DOHH2 (cell line): Measurements from ENCODE around the gene REG1A.

ENCODE experiments used
- H3F3A ChIP-seq: fragments of 200-600 bp; sonication (generic), shearing (Covaris generic); 2 replicates; pipeline ENCODE4 v1.6.0; 2016; ENCODE audit warnings: antibody characterized with exemption, mild to moderate bottlenecking; ENCODE audit not compliant: control insufficient read depth, insufficient read depth
- H3K27ac ChIP-seq: fragments of 200-600 bp; sonication (generic); 2 replicates; pipeline ENCODE4 v1.5.1; 2014; ENCODE audit warnings: low read depth, mild to moderate bottlenecking, low read length, moderate library complexity
- H3K27me3 ChIP-seq: fragments of 200-600 bp; sonication (generic); 2 replicates; pipeline ENCODE4 v1.6.1; 2014; ENCODE audit warnings: mild to moderate bottlenecking, low read length, mixed read lengths; ENCODE audit not compliant: control insufficient read depth
- H3K36me3 ChIP-seq: fragments of 200-600 bp; sonication (generic); 2 replicates; pipeline ENCODE4 v1.6.1; 2014; ENCODE audit warnings: mild to moderate bottlenecking, low read length, moderate library complexity, mixed read lengths; ENCODE audit not compliant: control insufficient read depth
- H3K4me1 ChIP-seq: fragments of 200-600 bp; sonication (generic); 2 replicates; pipeline ENCODE4 v1.6.1; 2014; ENCODE audit warnings: mild to moderate bottlenecking, low read length, mixed read lengths; ENCODE audit not compliant: control insufficient read depth
- H3K4me2 ChIP-seq: fragments of 200-600 bp; sonication (generic); 2 replicates; pipeline ENCODE4 v1.6.0; 2014; ENCODE audit warnings: mild to moderate bottlenecking, low read length, moderate library complexity
- H3K4me3 ChIP-seq: fragments of 200-600 bp; sonication (generic); 2 replicates; pipeline ENCODE4 v1.5.1; 2014; ENCODE audit warnings: mild to moderate bottlenecking, low read length, mixed read lengths
- H3K79me2 ChIP-seq: fragments of 200-600 bp; sonication (generic); 2 replicates; pipeline ENCODE4 v1.6.1; 2014; ENCODE audit warnings: mild to moderate bottlenecking, low read length, mixed read lengths; ENCODE audit not compliant: control insufficient read depth
- H3K9me2 ChIP-seq: fragments of 200-600 bp; sonication (generic); replicated peaks from 2 replicates; pipeline ENCODE4 v1.6.1; 2014; ENCODE audit warnings: mild to moderate bottlenecking, low read length, mixed read lengths; ENCODE audit not compliant: control insufficient read depth
- H3K9me3 ChIP-seq: fragments of 200-600 bp; sonication (generic); 2 replicates; pipeline ENCODE4 v1.6.1; 2014; ENCODE audit warnings: antibody characterized with exemption, low read length, mixed read lengths; ENCODE audit not compliant: control insufficient read depth, insufficient read depth
- H4K20me1 ChIP-seq: fragments of 200-600 bp; sonication (generic); 2 replicates; pipeline ENCODE4 v1.6.0; 2014; ENCODE audit warnings: low read depth, mild to moderate bottlenecking, antibody characterized with exemption, low read length, moderate library complexity; ENCODE audit not compliant: control insufficient read depth, insufficient read depth
- CTCF ChIP-seq: fragments of 200-600 bp; sonication (generic); IDR thresholded peaks from one replicate; pipeline ENCODE4 v1.5.1; 2014; ENCODE audit warnings: antibody characterized with exemption, mild to moderate bottlenecking, low read depth, low read length; ENCODE audit not compliant: poor library complexity, severe bottlenecking
- EZH2phosphoT487 ChIP-seq: fragments of 200-600 bp; sonication (generic); IDR thresholded peaks from 2 replicates; pipeline ENCODE4 v1.6.1; 2017; ENCODE audit warnings: borderline replicate concordance, mild to moderate bottlenecking, antibody characterized with exemption, low read length, moderate library complexity, mixed read lengths

The REG1A gene

GRCh38 chr2:79103214-79103613, 17.1 kb upstream of the REG1A start:
- no peak for TF ChIP-seq EZH2phosphoT487
- TF ChIP-seq CTCF: no peak
- H3K27me3 ChIP-seq: no peaks in the 10 kb centered on the region
- no peaks in the 10 kb centered on the region for H3K36me3 ChIP-seq
- H4K20me1 ChIP-seq: no peaks in the 10 kb centered on the region
- H3K9me2 ChIP-seq: no peaks in the 10 kb centered on the region
- no peak overlapping the region for H3K4me2 ChIP-seq
- H3K4me1 ChIP-seq: no peaks in the 10 kb centered on the region
- H3K9me3 ChIP-seq: no peaks in the 10 kb centered on the region
- no peak overlapping the region for H3K27ac ChIP-seq
- H3K79me2 ChIP-seq: no peaks in the 10 kb centered on the region
- H3K4me3 ChIP-seq: no peak overlapping the region
- H3F3A ChIP-seq: no peaks in the 10 kb centered on the region

- no peaks in the 10 kb centered on the region for H3K4me1 ChIP-seq
- no peaks in the 10 kb centered on the region for H4K20me1 ChIP-seq
- no peak overlapping the region for H3K4me2 ChIP-seq
- no peaks in the 10 kb centered on the region for H3K9me3 ChIP-seq
- H3K79me2 ChIP-seq: no peaks in the 10 kb centered on the region
- no peak overlapping the region for H3K27ac ChIP-seq
- H3K9me2 ChIP-seq: no peaks in the 10 kb centered on the region
- no peak for TF ChIP-seq CTCF
- TF ChIP-seq EZH2phosphoT487: no peak
- H3K4me3 ChIP-seq: no peak overlapping the region
- H3K36me3 ChIP-seq: no peaks in the 10 kb centered on the region
- H3F3A ChIP-seq: no peaks in the 10 kb centered on the region
- H3K27me3 ChIP-seq: no peaks in the 10 kb centered on the region
These were observed 15.0 kb upstream of the REG1A start for GRCh38 chr2:79105259-79105658.

- Histone ChIP-seq H3K4me3 (no peak overlapping the region), H3K4me2 (no peak overlapping the region)
These were observed 8.0 kb upstream of the REG1A start for GRCh38 chr2:79112269-79112668.

More at GRCh38 chr2:79112269-79112668, 8.0 kb upstream of the REG1A start:
- Histone ChIP-seq H3F3A (no peaks in the 10 kb centered on the region), H3K27me3 (no peaks in the 10 kb centered on the region), H4K20me1 (no peaks in the 10 kb centered on the region), H3K36me3 (no peaks in the 10 kb centered on the region), H3K4me1 (no peaks in the 10 kb centered on the region), H3K27ac (no peak overlapping the region), H3K79me2 (no peaks in the 10 kb centered on the region), H3K9me3 (no peaks in the 10 kb centered on the region; the same call in 1 of the 2 replicates), H3K9me2 (no peaks in the 10 kb centered on the region)
- TF ChIP-seq EZH2phosphoT487: no peak
- TF ChIP-seq CTCF: no peak
